Tibial artery (tissue), 4 donors: ENCODE data around the gene NABP1.
"Not testable (repeated sequence)": the region's sequence is repeated elsewhere in the genome, so short reads cannot be mapped to it uniquely, and the experiment has no call there.

Source experiments
- DNase-seq, 2 donors: peaks; one replicate each; pipeline ENCODE4 v3.0.0-alpha.2; 2019
- H3K27ac ChIP-seq, 2 donors: fragments of 200-600 bp; sonication (generic) in 1 of 2; 1 replicate in 1 of 2; 2 replicates in 1 of 2; pipeline ENCODE4 v1.5.1; 2018 to 2019; ENCODE audit warnings: mild to moderate bottlenecking in 1 of 2
- H3K27me3 ChIP-seq, 2 donors: fragments of 200-600 bp; sonication (generic) in 1 of 2; one replicate each; pipeline versions ENCODE4 v1.5.1 to v1.6.0; 2016 to 2019
- H3K36me3 ChIP-seq, 3 donors: fragments of 200-600 bp; sonication (generic) in 2 of 3; one replicate each; pipeline ENCODE4 v1.5.1; 2016 to 2019; ENCODE audit warnings: mild to moderate bottlenecking in 2 of 3
- H3K4me1 ChIP-seq, 4 donors: fragments of 200-600 bp; sonication (generic) in 2 of 4; 1 replicate in 3 of 4; 2 replicates in 1 of 4; pipeline ENCODE4 v1.5.1; 2016 to 2019
- H3K4me3 ChIP-seq, 2 donors: fragments of 200-600 bp; sonication (generic) in 1 of 2; 1 replicate in 1 of 2; 2 replicates in 1 of 2; pipeline ENCODE4 v1.5.1; 2018 to 2019; ENCODE audit warnings: mild to moderate bottlenecking in 2 of 2
- H3K9me3 ChIP-seq, 3 donors: fragments of 200-600 bp; sonication (generic) in 1 of 3; one replicate each; pipeline ENCODE4 v1.5.1; 2016 to 2019
- intact Hi-C: fragments of 100-400 bp; cut with DNase I; formaldehyde crosslinking; loops from one replicate; pipeline ENCODE4 v1.15.0; 2023; ENCODE audit warnings: low total_unique reads
- TF ChIP-seq, protein P1 (sequence below), 2 experiments: fragments of 200-600 bp in 1 of 2; fragments of 450-650 bp in 1 of 2; IDR thresholded peaks; one replicate each; pipeline ENCODE4 v1.5.1; 2017 to 2019; ENCODE audit warnings: antibody characterized with exemption in 2 of 2, mild to moderate bottlenecking in 1 of 2, moderate library complexity in 1 of 2

Gene NABP1

DNA sequence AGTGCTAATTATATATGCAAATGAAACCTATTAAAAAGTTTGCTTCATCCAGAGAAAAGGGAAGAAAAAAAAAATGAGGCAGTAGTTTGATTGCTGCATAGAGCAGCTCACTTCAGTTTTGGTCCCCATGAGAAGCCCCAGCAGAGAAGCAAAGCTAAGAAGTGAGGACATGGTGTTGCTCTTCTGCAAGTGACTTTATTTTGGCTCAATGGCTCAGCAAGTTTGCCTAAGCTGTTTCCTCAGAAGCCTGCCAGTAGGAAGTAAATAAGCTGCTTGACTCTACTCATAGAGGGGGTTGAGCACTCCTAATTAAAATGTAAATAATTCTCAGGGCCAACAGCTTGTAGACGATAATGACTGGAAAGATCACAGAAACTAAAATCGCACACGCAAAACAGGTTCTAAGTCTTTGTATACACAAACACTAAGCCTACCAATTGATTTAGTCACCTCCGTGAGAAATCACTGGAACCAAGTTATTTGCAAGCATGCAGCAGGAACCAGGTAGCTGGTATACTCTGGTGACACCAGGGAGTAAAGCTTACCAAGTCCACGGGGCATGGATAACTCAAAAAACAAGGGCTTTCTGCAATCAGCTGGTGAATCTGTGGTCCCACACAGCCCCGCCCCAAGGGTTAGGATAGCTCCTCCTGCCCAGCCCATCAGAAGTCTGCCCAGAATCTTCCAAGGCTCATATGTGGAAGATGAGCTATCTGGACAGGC, 39.7 kb upstream of the NABP1 start:
- no peaks in the 10 kb centered on the region for H3K36me3 ChIP-seq
- H3K27ac ChIP-seq = peak overlapping the region in 1 of 2 donors; percentile 3
- H3K9me3 ChIP-seq = no peaks in the 10 kb centered on the region
- intact Hi-C loops = no loop called here
- TF ChIP-seq, protein P1, sequence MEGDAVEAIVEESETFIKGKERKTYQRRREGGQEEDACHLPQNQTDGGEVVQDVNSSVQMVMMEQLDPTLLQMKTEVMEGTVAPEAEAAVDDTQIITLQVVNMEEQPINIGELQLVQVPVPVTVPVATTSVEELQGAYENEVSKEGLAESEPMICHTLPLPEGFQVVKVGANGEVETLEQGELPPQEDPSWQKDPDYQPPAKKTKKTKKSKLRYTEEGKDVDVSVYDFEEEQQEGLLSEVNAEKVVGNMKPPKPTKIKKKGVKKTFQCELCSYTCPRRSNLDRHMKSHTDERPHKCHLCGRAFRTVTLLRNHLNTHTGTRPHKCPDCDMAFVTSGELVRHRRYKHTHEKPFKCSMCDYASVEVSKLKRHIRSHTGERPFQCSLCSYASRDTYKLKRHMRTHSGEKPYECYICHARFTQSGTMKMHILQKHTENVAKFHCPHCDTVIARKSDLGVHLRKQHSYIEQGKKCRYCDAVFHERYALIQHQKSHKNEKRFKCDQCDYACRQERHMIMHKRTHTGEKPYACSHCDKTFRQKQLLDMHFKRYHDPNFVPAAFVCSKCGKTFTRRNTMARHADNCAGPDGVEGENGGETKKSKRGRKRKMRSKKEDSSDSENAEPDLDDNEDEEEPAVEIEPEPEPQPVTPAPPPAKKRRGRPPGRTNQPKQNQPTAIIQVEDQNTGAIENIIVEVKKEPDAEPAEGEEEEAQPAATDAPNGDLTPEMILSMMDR (IDR thresholded peaks at IDR 0.05) = no peak
- H3K4me1 ChIP-seq = peaks cover 0 to 36% (median 18%) of the 10 kb centered on the region in 4 donors
- no peak overlapping the region for H3K4me3 ChIP-seq
- H3K27me3 ChIP-seq = no peaks in the 10 kb centered on the region
- DNase-seq = no peak

DNA sequence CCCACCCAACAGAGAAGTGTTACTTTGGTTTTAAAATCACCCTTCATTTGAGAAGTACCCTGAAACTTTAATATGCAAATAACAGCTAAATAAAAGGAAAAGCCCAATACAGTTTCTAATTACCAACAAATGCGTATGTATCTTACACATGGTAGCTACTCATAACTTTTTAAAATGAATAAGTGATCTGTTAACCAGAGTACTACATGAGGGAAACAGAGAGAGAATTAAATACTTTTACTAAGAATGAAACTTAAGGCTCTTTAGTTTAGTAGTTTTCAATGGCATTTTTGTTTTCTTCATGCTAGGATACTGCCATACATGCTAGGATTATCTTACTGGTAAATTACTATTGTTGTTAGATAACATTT, 39.1 kb upstream of the NABP1 start:
- Histone ChIP-seq H3K9me3 (no peaks in the 10 kb centered on the region), H3K36me3 (no peaks in the 10 kb centered on the region), H3K27ac (no peak overlapping the region), H3K27me3 (no peaks in the 10 kb centered on the region), H3K4me3 (no peak overlapping the region), H3K4me1 (peaks cover 0 to 36% (median 18%) of the 10 kb centered on the region in 4 donors)
- TF ChIP-seq, protein P1 (IDR thresholded peaks at IDR 0.05) = no peak
- DNase-seq = no peak
- intact Hi-C loops = no loop called here

- Histone ChIP-seq H3K27me3 (no peaks in the 10 kb centered on the region), H3K36me3 (no peaks in the 10 kb centered on the region), H3K27ac (no peak overlapping the region), H3K4me3 (no peak overlapping the region), H3K9me3 (no peaks in the 10 kb centered on the region), H3K4me1 (peaks cover 0 to 20% (median 11%) of the 10 kb centered on the region in 4 donors)
- no peak for DNase-seq
- TF ChIP-seq, protein P1 (IDR thresholded peaks at IDR 0.05) = no peak
- intact Hi-C loops = no loop called here
Measured at GRCh38 chr2:191641609-191642008, 36.3 kb upstream of the NABP1 start.

DNA sequence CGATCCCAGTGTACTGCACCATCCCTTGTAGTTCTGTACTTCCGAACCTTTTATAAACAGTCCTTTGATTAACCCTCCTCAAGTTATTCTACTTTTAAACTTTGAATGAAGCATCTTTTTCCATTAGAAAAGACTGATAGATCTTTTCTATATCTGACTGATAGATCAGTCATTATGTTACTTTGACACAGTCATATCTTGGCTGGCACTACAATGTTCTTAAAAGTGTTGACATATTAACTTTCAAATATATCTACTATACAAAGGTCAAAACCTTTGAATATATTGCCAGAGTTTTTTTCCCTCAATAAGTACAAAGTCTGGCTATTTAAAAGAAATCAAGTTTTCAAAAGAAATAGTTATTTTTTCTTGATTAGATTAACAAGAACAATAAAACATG, 35.4 kb upstream of the NABP1 start:
- intact Hi-C loops = no loop called here
- no peaks in the 10 kb centered on the region for H3K9me3 ChIP-seq

DNA sequence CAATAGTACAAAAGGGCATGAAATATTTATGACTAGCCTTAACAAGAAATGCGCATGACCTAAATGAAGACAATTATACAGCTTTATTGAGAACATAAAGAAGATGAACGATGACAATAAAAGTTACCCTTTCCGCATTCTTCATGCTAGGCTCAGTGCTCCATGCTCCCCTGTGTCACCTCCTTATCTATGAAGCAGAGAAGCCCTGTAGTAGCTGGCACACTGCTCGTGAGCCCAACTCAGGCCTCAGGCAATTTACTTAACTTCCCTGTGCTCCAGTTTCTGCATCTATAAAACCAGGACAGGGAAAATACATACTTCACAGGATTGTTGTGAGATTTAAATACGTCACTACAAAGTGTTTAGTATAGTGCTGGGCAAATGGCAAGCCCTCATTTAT, 34.5 kb upstream of the NABP1 start:
- intact Hi-C loops = no loop called here
- DNase-seq = no peak
- H3K4me3 ChIP-seq = no peak overlapping the region
- no peaks in the 10 kb centered on the region for H3K9me3 ChIP-seq
- H3K27me3 ChIP-seq = no peaks in the 10 kb centered on the region
- H3K36me3 ChIP-seq = no peaks in the 10 kb centered on the region
- peaks cover 0 to 2% (median under 1%) of the 10 kb centered on the region in 4 donors for H3K4me1 ChIP-seq
- TF ChIP-seq, protein P1 (IDR thresholded peaks at IDR 0.05) = no peak
- no peak overlapping the region for H3K27ac ChIP-seq

More for the DNA sequence above, 35.4 kb upstream of the NABP1 start:
- H3K36me3 ChIP-seq = no peaks in the 10 kb centered on the region
- H3K27me3 ChIP-seq = no peaks in the 10 kb centered on the region
- H3K4me1 ChIP-seq = peaks cover 0 to 10% (median 8%) of the 10 kb centered on the region in 4 donors
- H3K27ac ChIP-seq = no peak overlapping the region
- no peak overlapping the region for H3K4me3 ChIP-seq
- DNase-seq = no peak
- TF ChIP-seq, protein P1 (IDR thresholded peaks at IDR 0.05) = no peak

GRCh38 chr2:191644613-191645012, 33.3 kb upstream of the NABP1 start:
- DNase-seq, H3K36me3 ChIP-seq, H3K4me1 ChIP-seq, H3K27ac ChIP-seq, H3K4me3 ChIP-seq, H3K9me3 ChIP-seq, H3K27me3 ChIP-seq, intact Hi-C loops: not testable (repeated sequence)
